Mesenteric fat pad (tissue), 1 donor: Measurements from ENCODE around the gene SFT2D1. TPM values are rescaled to one million over a fixed set of nuclear protein-coding genes. Genes with fewer than 3 reads are reported as not detected.

ENCODE experiments used
- DNase-seq: peaks from one replicate; pipeline ENCODE4 v3.0.0-alpha.2; 2020; ENCODE audit warnings: low spot score
- total RNA-seq: library from RNA; stranded (reverse); fragmentation: NEBNext Ultra II Directional; extraction: Animal tissue kit (Norgen Biotek cat#: 25700); gene quantifications from one replicate; pipeline ENCODE4 v1.2.1, GENCODE V29; 2021
- donor health status: DM: yes; HTN: yes; CAD: no.

Gene SFT2D1
- total RNA-seq, 1 donor from 2014 or later: 47.7 TPM

GRCh38 chr6:166308033-166308768 is 34.1 kb downstream of the SFT2D1 start, which contains the start of gene PRR18:
TSS of gene PRR18 (minus strand) at chr6:166308392. CDS start at chr6:166308142, 250 bp downstream.
- DNase-seq: no peak

GRCh38 chr6:166307082-166308032 is 35.0 kb downstream of the SFT2D1 start:
- DNase-seq: no peak

- no peak for DNase-seq
Observed at GRCh38 chr6:166306378-166307081, 35.8 kb downstream of the SFT2D1 start.

GRCh38 chr6:166305562-166306117 is 36.7 kb downstream of the SFT2D1 start:
- no peak for DNase-seq

- DNase-seq: no peak
Observed at GRCh38 chr6:166304106-166304505, 38.2 kb downstream of the SFT2D1 start.

- DNase-seq: no peak
Observed at GRCh38 chr6:166301611-166302529, 40.5 kb downstream of the SFT2D1 start.

GRCh38 chr6:166300357-166300987 is 41.9 kb downstream of the SFT2D1 start:
- no peak for DNase-seq

GRCh38 chr6:166297606-166298005 is 44.7 kb downstream of the SFT2D1 start:
- DNase-seq: no peak

GRCh38 chr6:166296035-166296883 is 46.1 kb downstream of the SFT2D1 start:
- DNase-seq: no peak

GRCh38 chr6:166293731-166294584 is 48.4 kb downstream of the SFT2D1 start:
- no peak for DNase-seq

GRCh38 chr6:166289207-166290060 is 52.9 kb downstream of the SFT2D1 start:
- DNase-seq: no peak

GRCh38 chr6:166286839-166287271 is 55.5 kb downstream of the SFT2D1 start:
- DNase-seq: no peak

- DNase-seq: no peak
Observed at GRCh38 chr6:166285233-166285632, 57.1 kb downstream of the SFT2D1 start.

- no peak for DNase-seq
Observed at GRCh38 chr6:166284640-166285039, 57.7 kb downstream of the SFT2D1 start.

- no peak for DNase-seq
Observed at GRCh38 chr6:166282394-166283032, 59.8 kb downstream of the SFT2D1 start.

GRCh38 chr6:166281104-166281503 is 61.2 kb downstream of the SFT2D1 start:
- DNase-seq: no peak
